ENCODE results near the gene POC1A.

- no peak for TF ChIP-seq CTCF (conservative IDR thresholded peaks at IDR 0.05)
- TF ChIP-seq ZFX (IDR thresholded peaks at IDR 0.05) = no peak
These were observed 21.4 kb upstream of the POC1A start for GRCh38 chr3:52175416-52176179.

Data from C4-2B (cell line).